SK-N-SH (cell line): ENCODE measurements around the gene STAM2. TPM values are rescaled to one million over a fixed set of nuclear protein-coding genes. Genes with fewer than 3 reads are reported as not detected.

ENCODE experiments used
- CTCF ChIA-PET: fragments of 300-600, 350-600 bp; formaldehyde crosslinking; extraction: SDS; loops from one replicate; lab custom pipeline; 2021; lab: Yijun Ruan, JAX
- POLR2A ChIA-PET: fragments of 350-600 bp; sonication (Branson Sonifier 250); formaldehyde crosslinking; extraction: SDS; loops from one replicate; lab custom pipeline; 2020; ENCODE audit warnings: antibody characterized with exemption, inconsistent platforms; lab: Yijun Ruan, JAX
- DNase-seq: peaks from one replicate; pipeline ENCODE4 v3.0.0; 2012
- H2AFZ ChIP-seq: fragments of 200-600 bp; sonication (generic); 2 replicates; pipeline ENCODE4 v1.8.1; 2016; ENCODE audit warnings: antibody characterized with exemption, mild to moderate bottlenecking, low read depth
- H3F3A ChIP-seq: fragments of 200-600 bp; sonication (generic); replicated peaks from 2 replicates; pipeline ENCODE3; 2016; ENCODE audit warnings: antibody characterized with exemption, mild to moderate bottlenecking; ENCODE audit not compliant: insufficient read depth
- H3K27ac ChIP-seq, 2 experiments: fragments of 200-500 bp in 1 of 2; fragments of 200-600 bp in 1 of 2; sonication (Bioruptor generic) in 1 of 2; sonication (generic), shearing (Covaris generic) in 1 of 2; 2 replicates each; pipeline versions ENCODE4 v1.5.1 to v1.6.1; 2014 to 2016; ENCODE audit warnings: low read depth in 2 of 2, inconsistent platforms in 1 of 2, low read length in 1 of 2, mild to moderate bottlenecking in 1 of 2, mixed read lengths in 1 of 2
- H3K27me3 ChIP-seq: fragments of 200-600 bp; sonication (generic), shearing (Covaris generic); 2 replicates; pipeline ENCODE4 v1.6.1; 2016; ENCODE audit warnings: mixed run types; ENCODE audit not compliant: insufficient read depth
- H3K36me3 ChIP-seq, 2 experiments: fragments of 200-500 bp in 1 of 2; fragments of 200-600 bp in 1 of 2; sonication (Bioruptor generic) in 1 of 2; sonication (generic) in 1 of 2; replicated peaks in 1 of 2; 2 replicates each; pipeline versions ENCODE3 to v1.5.1; 2014 to 2016; ENCODE audit warnings: low read length in 1 of 2, mild to moderate bottlenecking in 1 of 2; ENCODE audit not compliant: insufficient read depth in 2 of 2, control insufficient read depth in 1 of 2
- H3K4me1 ChIP-seq, 2 experiments: fragments of 200-500 bp in 1 of 2; fragments of 200-600 bp in 1 of 2; sonication (Bioruptor generic) in 1 of 2; sonication (generic), shearing (Covaris generic) in 1 of 2; 2 replicates each; pipeline versions ENCODE4 v1.5.1 to v1.6.1; 2014 to 2016; ENCODE audit warnings: low read depth in 1 of 2, low read length in 1 of 2, mixed run types in 1 of 2; ENCODE audit not compliant: insufficient read depth in 2 of 2, control insufficient read depth in 1 of 2
- H3K4me2 ChIP-seq: fragments of 200-600 bp; sonication (generic), shearing (Covaris generic); 2 replicates; pipeline ENCODE4 v1.6.1; 2017; ENCODE audit warnings: mixed run types
- H3K4me3 ChIP-seq, 2 experiments: fragments of 200-500 bp in 1 of 2; fragments of 200-600 bp in 1 of 2; sonication (Bioruptor generic) in 1 of 2; sonication (generic), shearing (Covaris generic) in 1 of 2; 2 replicates each; pipeline versions ENCODE4 v1.5.1 to v1.8.1; 2014 to 2016; ENCODE audit warnings: low read depth in 2 of 2, inconsistent platforms in 1 of 2, low read length in 1 of 2, mild to moderate bottlenecking in 1 of 2, mixed read lengths in 1 of 2, moderate library complexity in 1 of 2
- H3K79me2 ChIP-seq: fragments of 200-600 bp; sonication (generic); 2 replicates; pipeline ENCODE4 v1.8.1; 2017; ENCODE audit warnings: mild to moderate bottlenecking; ENCODE audit not compliant: insufficient read depth
- H3K9ac ChIP-seq: fragments of 200-600 bp; sonication (generic); 2 replicates; pipeline ENCODE4 v1.6.1; 2017; ENCODE audit warnings: mixed run types
- H3K9me2 ChIP-seq: fragments of 200-600 bp; sonication (generic); 2 replicates; pipeline ENCODE4 v1.6.1; 2017; ENCODE audit warnings: mixed run types
- H3K9me3 ChIP-seq: fragments of 200-600 bp; sonication (generic); 2 replicates; pipeline ENCODE4 v1.6.1; 2017; ENCODE audit warnings: mixed run types, mild to moderate bottlenecking, moderate library complexity
- H4K20me1 ChIP-seq: fragments of 200-600 bp; sonication (generic); 2 replicates; pipeline ENCODE4 v1.6.1; 2017; ENCODE audit warnings: mild to moderate bottlenecking, mixed run types; ENCODE audit not compliant: insufficient read depth
- ELF1 ChIP-seq: IDR thresholded peaks from 2 replicates; pipeline ENCODE4 v1.4.0; 2012
- EP300 ChIP-seq, 2 experiments: IDR thresholded peaks; 2 replicates each; pipeline versions ENCODE4 v1.4.0 to v1.6.1; 2012; ENCODE audit warnings: borderline replicate concordance in 1 of 2, low read depth in 1 of 2, low read length in 1 of 2
- EZH2phosphoT487 ChIP-seq: fragments of 200-600 bp; sonication (generic); IDR thresholded peaks from 2 replicates; pipeline ENCODE4 v1.6.1; 2017; ENCODE audit warnings: low read depth, mixed run types, mild to moderate bottlenecking, antibody characterized with exemption, moderate library complexity, borderline replicate concordance
- FOXJ3 ChIP-seq: sonication (generic); formaldehyde crosslinking; IDR thresholded peaks from 2 replicates; pipeline ENCODE4 v1.5.1; 2020; ENCODE audit warnings: mild to moderate bottlenecking, missing genetic modification reagents
- FOXM1 ChIP-seq: IDR thresholded peaks from 2 replicates; pipeline ENCODE4 v1.4.0; 2012; ENCODE audit warnings: low read depth, mild to moderate bottlenecking
- GATA2 ChIP-seq: sonication (generic); formaldehyde crosslinking; IDR thresholded peaks from 2 replicates; pipeline ENCODE4 v1.5.0; 2020; ENCODE audit warnings: mild to moderate bottlenecking, missing genetic modification reagents
- MEF2A ChIP-seq: IDR thresholded peaks from 2 replicates; pipeline ENCODE4 v1.4.0; 2012; ENCODE audit warnings: low read depth, borderline replicate concordance
- MXI1 ChIP-seq: IDR thresholded peaks from 2 replicates; pipeline ENCODE4 v1.6.1; 2012; ENCODE audit warnings: mild to moderate bottlenecking, low read depth, low read length, improper control_type of control experiment
- NFIC ChIP-seq: IDR thresholded peaks from 2 replicates; pipeline ENCODE4 v1.4.0; 2012; ENCODE audit warnings: borderline replicate concordance
- NRF1 ChIP-seq: IDR thresholded peaks from 2 replicates; pipeline ENCODE4 v1.6.1; 2012; ENCODE audit warnings: low read depth, mild to moderate bottlenecking, low read length
- POLR2AphosphoS5 ChIP-seq: IDR thresholded peaks from 2 replicates; pipeline ENCODE4 v1.6.1; 2012; ENCODE audit warnings: low read depth, low read length
- RAD21 ChIP-seq: IDR thresholded peaks from 2 replicates; pipeline ENCODE4 v1.6.1; 2012; ENCODE audit warnings: mild to moderate bottlenecking, low read length
- SIN3A ChIP-seq: IDR thresholded peaks from 2 replicates; pipeline ENCODE4 v1.6.1; 2012; ENCODE audit warnings: low read depth, mild to moderate bottlenecking, low read length, moderate library complexity, borderline replicate concordance
- TAF1 ChIP-seq: IDR thresholded peaks from 2 replicates; pipeline ENCODE4 v1.6.1; 2012; ENCODE audit warnings: low read depth, mild to moderate bottlenecking, low read length, moderate library complexity, borderline replicate concordance
- TCF12 ChIP-seq: IDR thresholded peaks from 2 replicates; pipeline ENCODE4 v1.4.0; 2012
- YY1 ChIP-seq: IDR thresholded peaks from 2 replicates; pipeline ENCODE4 v1.4.0; 2012; ENCODE audit warnings: low read depth, mild to moderate bottlenecking
- WGBS: methylation state at CpG from one replicate; pipeline ENCODE4 v1.1.6; 2017; ENCODE audit warnings: low lambda C conversion rate; 5-methylcytosine and 5-hydroxymethylcytosine counted together
- polyA plus RNA-seq, 3 experiments: library from polyadenylated mRNA; depleted of rRNA; stranded (reverse); fragments of >200 nt; gene quantifications; 2 replicates each; pipeline ENCODE4 v1.2.3, GENCODE V29; 2012
- TF ChIP-seq, protein P1 (sequence below): IDR thresholded peaks from 2 replicates; pipeline ENCODE4 v1.4.0; 2012; ENCODE audit warnings: low read depth, borderline replicate concordance
- TF ChIP-seq, protein P2 (sequence below): IDR thresholded peaks from 2 replicates; pipeline ENCODE4 v1.4.0; 2012; ENCODE audit warnings: low read depth, borderline replicate concordance
- TF ChIP-seq, protein P3 (sequence below): IDR thresholded peaks from 2 replicates; pipeline ENCODE4 v1.6.1; 2012; ENCODE audit warnings: mild to moderate bottlenecking, low read depth, low read length, moderate library complexity

Gene STAM2
- polyA plus RNA-seq, 1 of the 3 experiments (the other 2 are of a cell fraction), result 6.9 TPM

DNA sequence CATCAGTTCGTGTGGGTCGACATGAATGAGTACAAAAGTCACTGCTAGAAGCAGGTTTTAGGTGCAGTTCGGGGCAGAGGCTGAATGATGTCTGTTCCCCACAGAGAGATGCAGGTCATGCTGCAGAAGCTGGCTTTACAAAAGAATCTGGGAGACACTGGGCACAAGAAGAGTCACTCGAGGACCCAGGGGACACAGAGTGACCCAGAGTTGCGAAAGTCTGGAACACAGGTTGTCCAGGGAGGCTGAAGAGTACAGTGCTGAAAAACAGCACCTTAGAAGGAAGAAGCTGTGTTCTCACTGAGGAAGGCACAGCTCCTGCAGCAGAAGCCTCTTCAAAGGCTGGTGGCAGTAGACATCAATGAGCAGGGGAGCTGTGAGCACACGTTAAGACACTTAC lies 91.5 kb downstream of the STAM2 start:
- TF ChIP-seq TCF12 (no peak), MEF2A (no peak), EZH2phosphoT487 (no peak), TAF1 (no peak), EP300 (IDR thresholded peaks at IDR 0.05; ENCODE audit: borderline replicate concordance in 1 of 2, low read depth in 1 of 2, low read length in 1 of 2) (no peak), GATA2 (CRISPR knock-in tag) (no peak), NFIC (no peak), SIN3A (no peak), ELF1 (no peak), FOXM1 (no peak), MXI1 (no peak), POLR2AphosphoS5 (no peak), RAD21 (no peak), YY1 (no peak), FOXJ3 (CRISPR knock-in tag) (no peak), NRF1 (no peak)
- TF ChIP-seq, protein P1, sequence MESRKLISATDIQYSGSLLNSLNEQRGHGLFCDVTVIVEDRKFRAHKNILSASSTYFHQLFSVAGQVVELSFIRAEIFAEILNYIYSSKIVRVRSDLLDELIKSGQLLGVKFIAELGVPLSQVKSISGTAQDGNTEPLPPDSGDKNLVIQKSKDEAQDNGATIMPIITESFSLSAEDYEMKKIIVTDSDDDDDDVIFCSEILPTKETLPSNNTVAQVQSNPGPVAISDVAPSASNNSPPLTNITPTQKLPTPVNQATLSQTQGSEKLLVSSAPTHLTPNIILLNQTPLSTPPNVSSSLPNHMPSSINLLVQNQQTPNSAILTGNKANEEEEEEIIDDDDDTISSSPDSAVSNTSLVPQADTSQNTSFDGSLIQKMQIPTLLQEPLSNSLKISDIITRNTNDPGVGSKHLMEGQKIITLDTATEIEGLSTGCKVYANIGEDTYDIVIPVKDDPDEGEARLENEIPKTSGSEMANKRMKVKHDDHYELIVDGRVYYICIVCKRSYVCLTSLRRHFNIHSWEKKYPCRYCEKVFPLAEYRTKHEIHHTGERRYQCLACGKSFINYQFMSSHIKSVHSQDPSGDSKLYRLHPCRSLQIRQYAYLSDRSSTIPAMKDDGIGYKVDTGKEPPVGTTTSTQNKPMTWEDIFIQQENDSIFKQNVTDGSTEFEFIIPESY, result no peak
- TF ChIP-seq, protein P2, sequence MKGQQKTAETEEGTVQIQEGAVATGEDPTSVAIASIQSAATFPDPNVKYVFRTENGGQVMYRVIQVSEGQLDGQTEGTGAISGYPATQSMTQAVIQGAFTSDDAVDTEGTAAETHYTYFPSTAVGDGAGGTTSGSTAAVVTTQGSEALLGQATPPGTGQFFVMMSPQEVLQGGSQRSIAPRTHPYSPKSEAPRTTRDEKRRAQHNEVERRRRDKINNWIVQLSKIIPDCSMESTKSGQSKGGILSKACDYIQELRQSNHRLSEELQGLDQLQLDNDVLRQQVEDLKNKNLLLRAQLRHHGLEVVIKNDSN, result no peak
- TF ChIP-seq, protein P3, sequence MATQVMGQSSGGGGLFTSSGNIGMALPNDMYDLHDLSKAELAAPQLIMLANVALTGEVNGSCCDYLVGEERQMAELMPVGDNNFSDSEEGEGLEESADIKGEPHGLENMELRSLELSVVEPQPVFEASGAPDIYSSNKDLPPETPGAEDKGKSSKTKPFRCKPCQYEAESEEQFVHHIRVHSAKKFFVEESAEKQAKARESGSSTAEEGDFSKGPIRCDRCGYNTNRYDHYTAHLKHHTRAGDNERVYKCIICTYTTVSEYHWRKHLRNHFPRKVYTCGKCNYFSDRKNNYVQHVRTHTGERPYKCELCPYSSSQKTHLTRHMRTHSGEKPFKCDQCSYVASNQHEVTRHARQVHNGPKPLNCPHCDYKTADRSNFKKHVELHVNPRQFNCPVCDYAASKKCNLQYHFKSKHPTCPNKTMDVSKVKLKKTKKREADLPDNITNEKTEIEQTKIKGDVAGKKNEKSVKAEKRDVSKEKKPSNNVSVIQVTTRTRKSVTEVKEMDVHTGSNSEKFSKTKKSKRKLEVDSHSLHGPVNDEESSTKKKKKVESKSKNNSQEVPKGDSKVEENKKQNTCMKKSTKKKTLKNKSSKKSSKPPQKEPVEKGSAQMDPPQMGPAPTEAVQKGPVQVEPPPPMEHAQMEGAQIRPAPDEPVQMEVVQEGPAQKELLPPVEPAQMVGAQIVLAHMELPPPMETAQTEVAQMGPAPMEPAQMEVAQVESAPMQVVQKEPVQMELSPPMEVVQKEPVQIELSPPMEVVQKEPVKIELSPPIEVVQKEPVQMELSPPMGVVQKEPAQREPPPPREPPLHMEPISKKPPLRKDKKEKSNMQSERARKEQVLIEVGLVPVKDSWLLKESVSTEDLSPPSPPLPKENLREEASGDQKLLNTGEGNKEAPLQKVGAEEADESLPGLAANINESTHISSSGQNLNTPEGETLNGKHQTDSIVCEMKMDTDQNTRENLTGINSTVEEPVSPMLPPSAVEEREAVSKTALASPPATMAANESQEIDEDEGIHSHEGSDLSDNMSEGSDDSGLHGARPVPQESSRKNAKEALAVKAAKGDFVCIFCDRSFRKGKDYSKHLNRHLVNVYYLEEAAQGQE, result no peak
- TF ChIP-seq, all 33 proteins: peak for 0
- no peaks in the 10 kb centered on the region for H3K36me3 ChIP-seq
- no peaks in the 10 kb centered on the region for H3K79me2 ChIP-seq
- H3K27ac ChIP-seq, result no peak overlapping the region
- H4K20me1 ChIP-seq, result no peaks in the 10 kb centered on the region
- 57% methylated on average over 6 of the region's 6 CpGs for WGBS
- ChIA-PET CTCF (interaction anchor here (3.2 kb wide), 1 partner anchor 58 kb away, joined by 8 read pairs; no protein-coding TSS in a partner anchor), POLR2A (no interaction called here)
- H3K4me2 ChIP-seq, result no peak overlapping the region
- no peaks in the 10 kb centered on the region for H3F3A ChIP-seq
- no peaks in the 10 kb centered on the region; the same call in 1 of the 2 replicates for H3K27me3 ChIP-seq
- H3K4me1 ChIP-seq, result no peaks in the 10 kb centered on the region; a peak in 1 of 4 replicates
- H3K9me2 ChIP-seq, result no peaks in the 10 kb centered on the region
- H3K9ac ChIP-seq, result no peak overlapping the region
- H2AFZ ChIP-seq, result no peak overlapping the region
- no peak overlapping the region for H3K4me3 ChIP-seq
- no peak for DNase-seq
- no peaks in the 10 kb centered on the region for H3K9me3 ChIP-seq
